ENCODE measurements around the gene MYO7B.

Gene MYO7B

GRCh38 chr2:127652786-127653357 is 117.4 kb downstream of the MYO7B start:
- DNase-seq: no peak

GRCh38 chr2:127653421-127654083 is 118.1 kb downstream of the MYO7B start:
- no peak for DNase-seq

DNA sequence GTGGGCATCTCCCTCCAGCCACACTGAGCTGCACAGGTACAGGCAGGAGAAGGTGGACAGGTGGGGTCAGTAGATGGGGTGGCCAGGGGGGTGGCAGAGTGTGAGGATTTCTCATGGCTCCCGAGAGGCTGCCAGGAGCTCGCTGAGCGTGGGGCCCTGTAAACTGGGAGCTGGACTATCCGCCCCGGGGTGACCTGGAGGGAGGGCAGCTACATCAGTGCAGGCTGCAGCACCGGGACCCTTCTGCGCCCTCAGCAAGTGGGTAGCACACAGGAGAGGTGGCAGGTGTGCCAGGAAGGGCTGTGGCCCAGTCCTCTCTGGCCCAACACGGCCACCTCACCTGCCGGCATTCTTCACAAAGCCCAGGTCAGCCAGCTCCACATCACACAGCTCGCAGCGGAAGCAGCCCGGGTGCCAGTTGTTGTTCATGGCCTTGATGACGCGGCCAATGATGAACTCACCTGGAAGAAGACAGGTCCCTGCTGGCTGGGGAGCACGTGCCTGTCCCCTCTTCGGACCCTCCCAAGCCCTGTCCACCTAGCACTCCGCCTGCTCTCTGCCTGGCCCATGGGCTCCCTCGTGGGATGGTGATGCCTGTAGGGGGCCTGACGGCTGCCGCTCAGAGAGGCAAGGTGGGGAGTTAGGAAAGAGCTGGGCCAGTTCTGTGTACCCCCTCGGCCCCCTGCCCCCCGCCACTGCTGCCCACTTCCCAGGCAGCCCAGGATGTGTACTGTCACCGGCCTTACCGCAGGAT is 118.8 kb downstream of the MYO7B start:
- DNase-seq: no peak

DNA sequence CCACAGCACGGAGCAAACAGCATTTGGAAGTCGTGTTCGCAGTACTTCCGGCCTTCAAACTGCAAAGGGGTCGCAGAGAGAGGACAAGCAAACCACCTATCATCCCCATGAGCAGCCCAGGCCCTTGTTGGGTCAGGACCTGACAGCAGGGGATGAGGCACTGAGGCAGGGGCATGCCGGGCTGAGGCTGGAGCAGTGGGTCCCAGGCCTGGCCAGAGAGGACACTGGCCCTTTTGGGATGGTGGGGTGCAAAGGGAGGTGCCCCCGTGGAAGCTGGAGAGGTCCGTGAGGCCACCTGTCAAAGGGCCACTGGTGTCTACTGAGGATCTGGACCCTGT is 119.3 kb downstream of the MYO7B start:
- DNase-seq: no peak

DNA sequence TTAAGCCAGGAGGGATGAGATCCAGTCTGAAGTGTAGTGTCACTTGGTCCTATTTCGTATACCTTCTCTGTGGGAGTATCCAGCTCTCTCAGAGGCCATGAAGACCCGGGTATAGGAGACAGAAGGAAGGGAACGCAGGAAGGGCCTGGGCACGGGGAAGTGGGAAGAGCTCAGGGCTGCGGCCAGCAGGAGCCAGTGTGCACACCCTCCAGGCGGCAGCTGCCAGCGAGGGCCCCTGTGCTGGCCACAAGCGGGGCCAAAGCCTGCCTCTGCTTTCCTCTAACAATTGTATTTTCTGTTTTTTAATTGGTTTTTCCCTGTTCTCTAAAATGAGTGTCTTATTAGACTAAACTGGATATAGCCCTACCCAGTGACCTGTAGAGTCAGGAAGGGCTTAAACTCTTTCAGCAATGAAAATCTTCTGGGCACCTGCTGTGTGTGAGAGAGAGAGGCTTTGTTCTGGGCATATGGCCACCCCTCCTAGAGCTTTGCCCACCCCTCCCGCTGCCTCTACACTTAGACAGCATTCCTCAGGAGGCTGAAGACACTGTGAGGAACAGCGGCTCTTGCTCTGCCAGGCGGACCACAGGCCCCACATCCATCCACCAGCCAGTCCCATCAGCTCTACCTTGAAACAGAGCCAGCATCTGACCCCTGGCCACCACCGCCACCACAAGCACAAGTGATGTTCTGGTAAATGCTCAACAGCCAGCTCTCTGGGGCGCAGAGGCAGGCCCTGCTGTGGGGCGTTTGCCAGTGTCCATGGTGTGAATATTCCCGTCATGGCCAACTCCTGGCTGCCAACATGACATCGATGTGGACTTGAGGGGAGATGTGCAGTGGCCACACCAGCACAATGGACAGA is 120.0 kb downstream of the MYO7B start:
- no peak for DNase-seq

- no peak for DNase-seq
Observed at GRCh38 chr2:127656569-127657231, 121.2 kb downstream of the MYO7B start.

DNA sequence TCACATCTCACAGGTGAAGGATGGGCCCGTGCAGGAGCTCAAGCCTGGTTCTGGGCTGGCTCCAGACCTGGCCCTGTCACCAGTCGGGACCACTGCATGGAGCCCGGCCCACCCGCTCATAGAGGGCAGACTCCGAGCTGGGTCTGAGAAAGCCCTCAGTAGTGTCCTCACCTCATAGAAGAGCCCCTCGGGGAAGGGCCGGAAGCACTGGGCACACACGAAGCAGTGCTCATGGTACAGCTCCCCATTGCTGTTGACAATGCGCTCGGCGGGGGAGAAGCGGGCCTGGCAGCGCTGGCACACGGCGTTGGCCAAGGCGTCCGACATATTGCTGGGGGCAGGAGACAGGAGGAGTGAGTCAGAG is 121.7 kb downstream of the MYO7B start:
- DNase-seq: no peak

GRCh38 chr2:127658146-127658545 is 122.7 kb downstream of the MYO7B start:
- DNase-seq: no peak

- no peak for DNase-seq
Observed at GRCh38 chr2:127658641-127659407, 123.3 kb downstream of the MYO7B start.

DNA sequence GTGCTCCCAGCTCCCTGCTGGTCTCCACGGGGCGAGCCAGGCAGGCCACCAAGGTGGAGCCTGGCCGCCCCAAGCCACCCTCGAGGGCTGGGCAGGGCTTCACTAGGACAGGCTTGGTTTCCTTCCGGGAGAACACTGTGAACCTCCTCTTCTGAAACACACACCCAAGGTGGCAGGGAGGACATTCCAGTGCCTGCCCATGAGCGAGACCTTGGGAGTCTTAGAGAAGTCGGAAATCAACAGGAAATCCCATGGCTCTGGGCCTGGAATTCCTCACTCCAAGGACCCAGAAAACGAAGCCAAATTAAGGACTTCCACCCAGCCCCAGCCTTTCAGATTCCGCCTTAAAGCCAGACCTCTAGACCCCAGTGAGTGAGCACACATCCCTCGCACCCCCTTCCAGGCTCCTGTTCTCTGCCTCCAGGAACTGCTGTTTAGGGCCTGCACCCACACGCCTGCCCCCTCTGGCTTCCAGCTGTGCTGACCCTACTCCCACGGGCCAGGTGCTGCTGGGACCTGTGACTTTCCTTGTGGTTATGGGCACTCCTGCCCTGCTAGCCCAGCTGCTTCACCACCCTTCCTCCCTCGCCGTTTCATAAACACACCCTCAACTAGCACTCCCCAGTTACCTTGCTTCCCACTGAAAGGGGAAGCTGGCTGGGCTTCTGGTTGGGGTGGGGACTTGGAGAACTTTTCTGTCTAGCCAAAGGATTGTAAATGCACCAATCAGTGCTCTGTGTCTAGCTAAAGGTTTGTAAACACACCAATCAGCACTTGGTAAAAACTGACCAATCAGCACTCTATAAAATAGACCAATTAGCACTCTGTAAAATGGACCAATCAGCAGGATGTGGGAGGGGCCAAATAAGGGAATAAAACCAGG is 124.2 kb downstream of the MYO7B start:
- no peak for DNase-seq

- no peak for DNase-seq
Observed at GRCh38 chr2:127660291-127660578, 124.8 kb downstream of the MYO7B start.

DNA sequence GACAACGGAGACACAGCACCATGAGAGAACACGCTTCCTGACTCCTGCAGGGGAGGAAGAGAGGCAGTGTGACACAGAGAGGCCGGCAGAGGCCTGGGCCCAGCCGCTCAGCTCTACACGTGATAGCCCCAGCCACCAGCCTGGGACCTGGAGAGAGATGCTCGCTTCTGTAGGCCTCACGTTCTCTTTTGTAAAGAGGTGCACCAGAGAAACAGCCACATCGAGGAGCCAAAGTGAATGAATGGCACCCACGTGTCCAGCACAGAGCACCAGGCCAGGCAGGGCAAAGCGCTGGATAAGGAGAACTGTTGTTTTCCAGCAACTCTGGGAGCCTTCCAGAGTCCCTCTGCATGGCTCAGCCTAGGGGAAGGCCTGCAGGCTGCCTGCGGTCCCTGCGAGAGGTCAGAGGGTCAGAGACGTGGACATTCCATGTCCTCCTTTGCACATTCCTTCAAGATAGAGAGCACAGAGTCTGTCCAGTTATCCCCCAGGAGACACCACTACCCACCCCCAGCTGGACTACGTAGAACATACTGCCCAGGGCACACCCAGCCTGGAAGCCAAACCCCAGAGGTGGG is 125.7 kb downstream of the MYO7B start:
- DNase-seq: no peak

GRCh38 chr2:127661949-127662510 is 126.5 kb downstream of the MYO7B start:
- no peak for DNase-seq

GRCh38 chr2:127662937-127663565 is 127.6 kb downstream of the MYO7B start:
- no peak for DNase-seq

DNA sequence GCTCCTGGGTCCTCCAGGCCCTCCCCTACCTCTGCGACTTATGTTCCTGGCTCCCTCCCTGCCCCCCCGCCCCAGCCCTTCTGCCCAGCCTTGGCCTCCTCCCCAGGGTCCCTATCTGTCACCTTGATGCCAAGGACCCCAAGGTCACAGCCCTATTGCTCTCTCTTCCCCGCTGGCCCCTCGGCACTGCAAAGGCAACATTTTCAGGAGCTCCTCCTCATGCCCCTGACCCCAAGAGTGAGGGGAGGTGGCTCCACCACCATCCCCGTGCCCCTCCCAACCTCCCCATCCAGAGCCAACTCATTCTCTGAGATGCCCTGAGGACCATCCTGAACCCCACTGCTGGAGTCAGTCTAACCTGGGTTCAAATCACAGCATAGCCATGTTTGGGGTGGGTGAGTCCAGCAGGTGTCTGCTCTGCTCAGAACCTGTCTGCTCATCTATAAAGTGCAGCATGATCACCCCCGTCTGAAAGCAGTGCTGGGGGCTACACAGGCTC is 128.1 kb downstream of the MYO7B start:
- DNase-seq: no peak

- DNase-seq: no peak
Observed at GRCh38 chr2:127664065-127664894, 128.8 kb downstream of the MYO7B start.

GRCh38 chr2:127664895-127665225 is 129.4 kb downstream of the MYO7B start:
- no peak for DNase-seq

GRCh38 chr2:127665267-127665893 is 129.9 kb downstream of the MYO7B start:
- no peak for DNase-seq

DNA sequence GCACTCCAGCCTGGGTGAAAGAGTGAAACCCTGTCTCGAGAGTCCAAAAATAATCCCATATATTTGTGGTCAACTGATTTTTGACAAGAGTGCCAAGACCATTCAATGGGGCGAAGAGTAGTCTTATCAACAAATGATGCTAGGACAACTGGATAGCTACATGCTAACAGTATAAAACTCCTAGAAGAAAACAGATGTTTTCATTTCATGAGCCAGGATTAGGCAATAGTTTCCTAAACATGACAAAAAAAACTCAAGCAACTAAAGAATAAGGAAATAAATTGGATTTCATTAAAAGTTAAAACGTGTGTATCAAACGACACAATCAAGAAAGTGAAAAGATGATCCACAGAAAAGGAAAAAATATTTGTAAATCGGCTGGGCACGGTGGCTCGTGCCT is 133.6 kb downstream of the MYO7B start:
- DNase-seq: no peak

Measured in stimulated activated CD4-positive, alpha-beta T cell treated with anti-CD3 and anti-CD28 coated beads, Interleukin-12 subunit alpha, Interleukin-12 subunit beta, amount 100 ng/mL, for 4 hours (primary cell).